ENCODE results near the gene TNXB. TPM values are rescaled to one million over a fixed set of nuclear protein-coding genes. Genes with fewer than 3 reads are reported as not detected.
"Not testable (repeated sequence)": the region's sequence is repeated elsewhere in the genome, so short reads cannot be mapped to it uniquely, and the experiment has no call there.

Gene TNXB
- total RNA-seq, 1 experiment from 2014 or later = 1.8 TPM

GRCh38 chr6:32069460-32069859 lies 39.7 kb downstream of the TNXB start:
- TF ChIP-seq TCF7L2 (IDR thresholded peaks at IDR 0.05; ENCODE audit: low read depth, low read length) (no peak), POLR2AphosphoS5 (IDR thresholded peaks at IDR 0.05; ENCODE audit: low read depth, low read length) (no peak), REST (IDR thresholded peaks at IDR 0.05; ENCODE audit: insufficient read depth in 1 of 2, low read depth in 2 of 2, low read length in 1 of 2) (no peak), SIN3A (IDR thresholded peaks at IDR 0.05; ENCODE audit: borderline replicate concordance, insufficient read depth, low read depth, low read length) (no peak)
- TF ChIP-seq, protein P1, sequence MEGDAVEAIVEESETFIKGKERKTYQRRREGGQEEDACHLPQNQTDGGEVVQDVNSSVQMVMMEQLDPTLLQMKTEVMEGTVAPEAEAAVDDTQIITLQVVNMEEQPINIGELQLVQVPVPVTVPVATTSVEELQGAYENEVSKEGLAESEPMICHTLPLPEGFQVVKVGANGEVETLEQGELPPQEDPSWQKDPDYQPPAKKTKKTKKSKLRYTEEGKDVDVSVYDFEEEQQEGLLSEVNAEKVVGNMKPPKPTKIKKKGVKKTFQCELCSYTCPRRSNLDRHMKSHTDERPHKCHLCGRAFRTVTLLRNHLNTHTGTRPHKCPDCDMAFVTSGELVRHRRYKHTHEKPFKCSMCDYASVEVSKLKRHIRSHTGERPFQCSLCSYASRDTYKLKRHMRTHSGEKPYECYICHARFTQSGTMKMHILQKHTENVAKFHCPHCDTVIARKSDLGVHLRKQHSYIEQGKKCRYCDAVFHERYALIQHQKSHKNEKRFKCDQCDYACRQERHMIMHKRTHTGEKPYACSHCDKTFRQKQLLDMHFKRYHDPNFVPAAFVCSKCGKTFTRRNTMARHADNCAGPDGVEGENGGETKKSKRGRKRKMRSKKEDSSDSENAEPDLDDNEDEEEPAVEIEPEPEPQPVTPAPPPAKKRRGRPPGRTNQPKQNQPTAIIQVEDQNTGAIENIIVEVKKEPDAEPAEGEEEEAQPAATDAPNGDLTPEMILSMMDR (IDR thresholded peaks at IDR 0.05) = no peak
- no peaks in the 10 kb centered on the region for H3K9me3 ChIP-seq (ENCODE audit: control insufficient read depth, insufficient read depth, low read depth, low read length)
- no peak overlapping the region for H3K27ac ChIP-seq (ENCODE audit: low read length)
- H3K4me3 ChIP-seq (ENCODE audit: low read depth in 2 of 2, low read length in 2 of 2) = no peak overlapping the region
- no peaks in the 10 kb centered on the region for H3K27me3 ChIP-seq (ENCODE audit: control insufficient read depth, insufficient read depth, low read length)
- POLR2A ChIA-PET = no interaction called here
- intact Hi-C loops (cut with micrococcal nuclease; ENCODE audit: unreplicated experiment) (no loop called here), in situ Hi-C loops (cut with HindIII; ENCODE audit: low pct_unique_long_range_greater_than_20kb, low sequenced_read_pairs) (no loop called here)
- BruUV-seq (replicated peaks) = no TSS peak
- DNase-seq (ENCODE audit: low read depth, low spot score) (no peak), ATAC-seq (no peak)
- CTCF ChIA-PET = no interaction called here
- no peaks in the 10 kb centered on the region for H3K36me3 ChIP-seq (ENCODE audit: control insufficient read depth, insufficient read depth, low read length)
- no peaks in the 10 kb centered on the region for H3K4me1 ChIP-seq (ENCODE audit: control insufficient read depth, insufficient read depth, low read length)

GRCh38 chr6:32068867-32069266 lies 40.3 kb downstream of the TNXB start:
- DNase-seq (ENCODE audit: low read depth, low spot score) (no peak), ATAC-seq (no peak)
- no peak overlapping the region for H3K4me3 ChIP-seq (ENCODE audit: low read depth in 2 of 2, low read length in 2 of 2)
- no peaks in the 10 kb centered on the region for H3K27me3 ChIP-seq (ENCODE audit: control insufficient read depth, insufficient read depth, low read length)
- no peaks in the 10 kb centered on the region for H3K4me1 ChIP-seq (ENCODE audit: control insufficient read depth, insufficient read depth, low read length)
- H3K9me3 ChIP-seq (ENCODE audit: control insufficient read depth, insufficient read depth, low read depth, low read length) = no peaks in the 10 kb centered on the region
- intact Hi-C loops (cut with micrococcal nuclease; ENCODE audit: unreplicated experiment) = no loop called here
- in situ Hi-C loops (cut with HindIII; ENCODE audit: low pct_unique_long_range_greater_than_20kb, low sequenced_read_pairs) = no loop called here
- H3K36me3 ChIP-seq (ENCODE audit: control insufficient read depth, insufficient read depth, low read length) = no peaks in the 10 kb centered on the region
- H3K27ac ChIP-seq (ENCODE audit: low read length) = no peak overlapping the region
- TF ChIP-seq TCF7L2 (IDR thresholded peaks at IDR 0.05; ENCODE audit: low read depth, low read length) (no peak), SIN3A (IDR thresholded peaks at IDR 0.05; ENCODE audit: borderline replicate concordance, insufficient read depth, low read depth, low read length) (no peak)
- POLR2A ChIA-PET = no interaction called here
- CTCF ChIA-PET = no interaction called here
- BruUV-seq (replicated peaks) = no TSS peak

DNA sequence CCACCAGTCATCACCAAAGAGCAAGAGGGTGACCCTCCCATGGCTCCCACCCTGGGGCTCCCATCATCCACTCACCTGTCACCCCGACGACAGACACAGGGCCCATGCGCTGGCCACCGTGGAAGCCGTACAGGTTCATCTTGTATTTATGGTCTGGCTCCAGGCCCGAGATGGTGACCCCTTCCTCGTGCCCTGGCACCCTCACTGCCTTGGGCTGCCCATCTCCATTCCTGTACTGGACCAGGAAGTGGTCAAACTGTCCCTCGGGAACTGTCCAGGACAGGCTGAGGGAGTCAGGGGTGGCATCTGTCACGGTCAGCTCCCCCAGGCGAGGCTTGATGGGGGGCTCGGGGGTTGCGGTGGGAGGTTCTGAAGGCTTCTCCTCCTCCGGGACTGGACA lies 40.8 kb downstream of the TNXB start:
- H3K4me1 ChIP-seq (ENCODE audit: control insufficient read depth, insufficient read depth, low read length); in situ Hi-C loops (cut with HindIII; ENCODE audit: low pct_unique_long_range_greater_than_20kb, low sequenced_read_pairs); CTCF ChIA-PET; H3K36me3 ChIP-seq (ENCODE audit: control insufficient read depth, insufficient read depth, low read length); H3K9me3 ChIP-seq (ENCODE audit: control insufficient read depth, insufficient read depth, low read depth, low read length); intact Hi-C loops (cut with micrococcal nuclease; ENCODE audit: unreplicated experiment); H3K27ac ChIP-seq (ENCODE audit: low read length); BruUV-seq (replicated peaks); ATAC-seq; H3K27me3 ChIP-seq (ENCODE audit: control insufficient read depth, insufficient read depth, low read length); DNase-seq (ENCODE audit: low read depth, low spot score); H3K4me3 ChIP-seq (ENCODE audit: low read depth in 2 of 2, low read length in 2 of 2): not testable (repeated sequence)
- POLR2A ChIA-PET = interaction anchor here (0.6 kb wide), 1 partner anchor 29 kb away, joined by 4 read pairs; no protein-coding TSS in a partner anchor

GRCh38 chr6:32067521-32067920 lies 41.6 kb downstream of the TNXB start:
- H3K27ac ChIP-seq (ENCODE audit: low read length); H3K4me3 ChIP-seq (ENCODE audit: low read depth in 2 of 2, low read length in 2 of 2); H3K27me3 ChIP-seq (ENCODE audit: control insufficient read depth, insufficient read depth, low read length); intact Hi-C loops (cut with micrococcal nuclease; ENCODE audit: unreplicated experiment); DNase-seq (ENCODE audit: low read depth, low spot score); H3K4me1 ChIP-seq (ENCODE audit: control insufficient read depth, insufficient read depth, low read length); H3K9me3 ChIP-seq (ENCODE audit: control insufficient read depth, insufficient read depth, low read depth, low read length); in situ Hi-C loops (cut with HindIII; ENCODE audit: low pct_unique_long_range_greater_than_20kb, low sequenced_read_pairs); ATAC-seq; POLR2A ChIA-PET; BruUV-seq (replicated peaks); H3K36me3 ChIP-seq (ENCODE audit: control insufficient read depth, insufficient read depth, low read length); CTCF ChIA-PET: not testable (repeated sequence)
